ENCODE data around the gene HSD17B8. TPM values are rescaled to one million over a fixed set of nuclear protein-coding genes. Genes with fewer than 3 reads are reported as not detected.

Gene HSD17B8
- total and polyA plus RNA-seq, 2 experiments from 2014 or later: 4.3 to 8.9 TPM

DNA sequence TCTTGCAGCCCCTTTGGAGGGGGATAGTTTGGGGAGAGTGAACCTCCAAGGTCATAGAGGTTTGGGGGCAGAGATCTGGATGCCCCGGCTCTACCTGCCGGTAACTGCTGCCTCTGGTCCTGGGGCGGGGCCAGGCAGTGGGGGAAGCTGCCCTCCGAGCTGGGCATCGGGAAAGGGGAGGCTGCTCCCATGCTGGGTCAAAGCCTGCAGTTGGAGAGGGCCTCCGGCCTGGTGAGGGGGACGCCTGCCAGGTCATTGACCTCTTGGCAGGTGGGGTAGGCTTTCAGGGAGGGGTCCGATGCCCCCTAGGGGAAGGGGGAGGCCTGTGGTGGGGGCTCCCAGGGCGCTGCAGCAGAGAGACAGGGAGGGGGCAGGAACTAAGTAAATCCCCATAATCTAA lies 19.3 kb upstream of the HSD17B8 start (continued):
- TF ChIP-seq REST (IDR thresholded peaks at IDR 0.05; ENCODE audit: unreplicated experiment) (no peak), STAT1 (IDR thresholded peaks at IDR 0.05; ENCODE audit: unreplicated experiment) (no peak), ETS1 (IDR thresholded peaks at IDR 0.05) (no peak), EZH2 (IDR thresholded peaks at IDR 0.05; ENCODE audit: low read depth, unreplicated experiment) (no peak), NANOG (IDR thresholded peaks at IDR 0.05; ENCODE audit: borderline replicate concordance) (no peak)

- H3K27ac Mint-ChIP-seq: no peak overlapping the region
- peaks cover 13% of the 10 kb centered on the region for H3K27me3 Mint-ChIP-seq (ENCODE audit: insufficient read depth, low read depth, poor library complexity)
- Histone ChIP-seq H3K9me2 (ENCODE audit: insufficient read depth) (peaks cover 14% of the 10 kb centered on the region; the same call in 1 of the 2 replicates), H3K27ac (ENCODE audit: low read depth) (no peak overlapping the region), H3K27me3 (ENCODE audit: insufficient read depth) (peaks cover 5% of the 10 kb centered on the region; the same call in 1 of the 2 replicates), H3K79me2 (replicated peaks; ENCODE audit: insufficient read depth) (no peaks in the 10 kb centered on the region), H3K36me3 (ENCODE audit: insufficient read depth) (no peaks in the 10 kb centered on the region), H3K4me2 (no peak overlapping the region), H4K20me1 (replicated peaks; ENCODE audit: insufficient read depth) (no peaks in the 10 kb centered on the region), H2AFZ (no peak overlapping the region), H3K4me1 (ENCODE audit: insufficient read depth) (no peaks in the 10 kb centered on the region), H3F3A (replicated peaks; ENCODE audit: low read depth) (no peaks in the 10 kb centered on the region), H3K4me3 (no peak overlapping the region)
- ATAC-seq (no peak), DNase-seq (ENCODE audit: low spot score) (no peak)
- no peaks in the 10 kb centered on the region; the same call in 2 of the 3 replicates for H3K36me3 Mint-ChIP-seq (ENCODE audit: low read depth)
- no peak overlapping the region for H3K4me3 Mint-ChIP-seq
- no peaks in the 10 kb centered on the region for H3K9me3 Mint-ChIP-seq
- peaks cover 16% of the 10 kb centered on the region for H3K4me1 Mint-ChIP-seq
- no peak for TF ChIP-seq ZNF331 (CRISPR knock-in tag; IDR thresholded peaks at IDR 0.05; ENCODE audit: low read depth)
- TF ChIP-seq JUNB (IDR thresholded peaks at IDR 0.05; ENCODE audit: unreplicated experiment): no peak
- TF ChIP-seq, protein P1, sequence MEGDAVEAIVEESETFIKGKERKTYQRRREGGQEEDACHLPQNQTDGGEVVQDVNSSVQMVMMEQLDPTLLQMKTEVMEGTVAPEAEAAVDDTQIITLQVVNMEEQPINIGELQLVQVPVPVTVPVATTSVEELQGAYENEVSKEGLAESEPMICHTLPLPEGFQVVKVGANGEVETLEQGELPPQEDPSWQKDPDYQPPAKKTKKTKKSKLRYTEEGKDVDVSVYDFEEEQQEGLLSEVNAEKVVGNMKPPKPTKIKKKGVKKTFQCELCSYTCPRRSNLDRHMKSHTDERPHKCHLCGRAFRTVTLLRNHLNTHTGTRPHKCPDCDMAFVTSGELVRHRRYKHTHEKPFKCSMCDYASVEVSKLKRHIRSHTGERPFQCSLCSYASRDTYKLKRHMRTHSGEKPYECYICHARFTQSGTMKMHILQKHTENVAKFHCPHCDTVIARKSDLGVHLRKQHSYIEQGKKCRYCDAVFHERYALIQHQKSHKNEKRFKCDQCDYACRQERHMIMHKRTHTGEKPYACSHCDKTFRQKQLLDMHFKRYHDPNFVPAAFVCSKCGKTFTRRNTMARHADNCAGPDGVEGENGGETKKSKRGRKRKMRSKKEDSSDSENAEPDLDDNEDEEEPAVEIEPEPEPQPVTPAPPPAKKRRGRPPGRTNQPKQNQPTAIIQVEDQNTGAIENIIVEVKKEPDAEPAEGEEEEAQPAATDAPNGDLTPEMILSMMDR (conservative IDR thresholded peaks at IDR 0.05; ENCODE audit: low read depth in 2 of 2): no peak
- no peak for TF ChIP-seq EZH2 (IDR thresholded peaks at IDR 0.05; ENCODE audit: low read depth, unreplicated experiment)
- no peak for TF ChIP-seq STAT1 (IDR thresholded peaks at IDR 0.05; ENCODE audit: unreplicated experiment)
- no peak for TF ChIP-seq NANOG (IDR thresholded peaks at IDR 0.05; ENCODE audit: borderline replicate concordance)
- no peak for TF ChIP-seq ZNF114 (CRISPR knock-in tag; IDR thresholded peaks at IDR 0.05)
- no peak for TF ChIP-seq REST (IDR thresholded peaks at IDR 0.05; ENCODE audit: unreplicated experiment)
- no peak for TF ChIP-seq CREB1 (CRISPR knock-in tag; IDR thresholded peaks at IDR 0.05; ENCODE audit: low read depth)
These were observed 18.7 kb upstream of the HSD17B8 start for GRCh38 chr6:33185654-33186187.

Data from GM23338 (cell line).